Activated CD4-positive, alpha-beta T cell treated with anti-CD3 and anti-CD28 coated beads, Interleukin-2, Interleukin-6, amounts not matched to agents 100 ng/mL and 50 ng/mL, durations not matched to agents 16 hours and 8 hours (primary cell): ENCODE results near the gene RHBDL3.

Source experiments
- DNase-seq: peaks from one replicate; pipeline ENCODE4 v3.0.0-alpha.2; 2020

Gene RHBDL3

DNA sequence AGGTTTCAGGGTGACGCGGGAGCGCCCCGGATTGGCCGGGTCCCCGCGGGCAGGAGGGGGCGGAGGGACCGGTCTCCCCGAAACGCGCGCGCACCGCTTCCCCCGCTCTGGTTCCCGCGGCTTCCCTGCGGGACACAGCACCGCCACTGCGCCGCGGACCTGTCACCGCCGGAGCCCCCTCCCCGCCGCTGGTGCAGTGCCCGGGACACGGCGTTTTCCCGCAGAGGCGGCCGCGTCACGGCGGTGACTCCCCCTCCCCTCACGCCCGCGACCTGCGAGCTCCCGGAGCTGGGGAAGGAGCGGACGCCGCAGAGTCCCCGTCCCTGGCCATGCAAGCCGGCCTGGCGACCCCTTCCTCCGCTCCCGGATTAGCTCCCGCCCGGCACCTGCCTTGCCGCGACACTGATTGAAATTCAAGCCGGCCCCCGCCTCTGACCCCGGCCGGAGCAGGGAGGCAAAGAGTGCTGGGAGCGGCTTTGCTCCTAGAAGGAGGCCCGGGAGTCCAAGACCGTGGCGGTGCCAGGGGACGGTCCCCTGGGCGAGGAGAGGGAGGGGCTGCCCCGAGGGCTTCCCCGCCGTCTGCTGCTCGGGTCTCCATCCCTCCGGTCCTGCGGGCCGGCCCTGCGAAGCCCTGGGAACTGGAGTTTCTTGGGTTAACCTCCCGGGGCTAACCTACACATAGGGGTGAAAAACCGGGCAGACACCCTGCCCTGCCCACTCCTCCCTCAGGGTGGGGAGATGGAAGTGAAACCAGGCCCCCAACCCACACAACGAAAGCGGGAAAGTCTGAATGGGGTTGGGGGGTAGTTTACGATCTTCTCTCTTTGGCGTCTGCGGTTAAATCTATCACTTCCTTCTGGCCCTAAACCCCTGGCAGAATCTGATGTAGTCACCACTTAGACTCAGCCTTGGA lies 1.0 kb downstream of the RHBDL3 start:
- DNase-seq, result no peak

DNA sequence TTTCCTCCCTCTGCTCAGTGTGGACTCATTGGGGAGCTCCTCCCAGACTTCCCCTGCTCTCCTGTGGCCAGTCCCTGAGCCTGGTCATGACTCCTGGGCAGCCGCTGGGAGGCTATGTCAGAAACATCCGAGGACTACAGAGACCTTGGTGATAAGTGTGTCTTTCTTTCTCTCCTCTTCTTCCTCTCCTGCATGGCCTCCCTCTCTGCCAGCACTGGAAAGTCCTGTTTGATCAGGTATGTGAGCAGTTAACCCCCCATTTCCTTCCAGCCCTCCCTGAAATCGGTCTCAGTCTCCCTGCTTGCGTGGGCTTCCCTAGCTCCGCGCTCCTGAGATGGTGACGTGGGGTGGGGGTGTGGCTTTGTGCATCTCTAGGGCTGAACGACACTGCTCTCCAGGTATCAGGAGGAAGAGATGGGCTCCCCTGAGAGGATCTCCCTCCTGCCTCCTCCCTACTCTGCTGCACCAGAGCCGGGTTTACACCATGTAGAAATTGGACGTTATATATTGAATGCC lies 2.1 kb downstream of the RHBDL3 start:
- DNase-seq, result no peak

DNA sequence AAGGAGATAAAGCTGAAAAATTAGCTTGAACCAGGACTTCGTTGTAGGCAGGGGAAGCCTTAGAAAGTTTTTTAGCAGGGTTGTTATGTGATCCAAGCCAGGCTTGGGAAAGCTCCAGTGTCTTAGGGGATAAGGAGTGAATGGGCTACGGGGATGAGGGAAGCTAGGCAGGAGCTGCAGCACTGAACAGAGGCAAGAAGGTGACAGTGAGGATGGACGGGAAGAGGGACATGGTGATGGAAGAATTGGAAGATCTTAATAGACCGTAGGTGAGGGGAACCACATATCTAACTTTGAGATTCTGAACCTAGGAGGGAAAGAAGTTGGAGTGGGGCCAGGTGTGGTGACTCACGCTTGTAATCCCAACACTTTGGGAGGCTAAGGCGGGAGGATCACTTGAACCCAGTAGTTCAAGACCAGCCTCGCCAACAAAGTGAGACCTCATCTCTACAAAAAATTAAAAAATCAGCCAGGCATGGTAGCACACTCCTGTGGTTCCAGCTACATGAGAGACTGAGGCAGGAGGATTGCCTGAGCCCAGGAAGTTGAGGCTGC lies 3.2 kb downstream of the RHBDL3 start:
- no peak for DNase-seq

DNA sequence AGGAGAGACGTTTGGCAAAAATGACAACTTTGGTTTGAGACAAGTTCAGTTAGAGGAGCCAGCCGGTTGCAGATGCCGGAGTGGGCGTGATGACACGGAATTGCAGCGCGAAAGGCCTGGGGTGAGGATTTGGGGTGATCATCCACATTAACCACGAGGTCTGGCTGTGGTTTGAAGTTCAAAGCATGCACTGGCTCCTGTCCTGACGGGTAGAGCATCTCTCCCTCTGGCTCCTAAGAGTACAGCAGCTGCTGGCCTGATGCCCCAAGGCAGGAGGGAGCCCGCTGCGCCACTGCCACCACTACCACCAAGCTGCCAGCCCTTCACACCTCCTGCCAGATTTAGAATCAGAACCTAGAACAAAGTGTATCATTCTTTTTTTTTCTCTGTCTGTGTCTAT lies 3.7 kb downstream of the RHBDL3 start:
- DNase-seq, result no peak

DNA sequence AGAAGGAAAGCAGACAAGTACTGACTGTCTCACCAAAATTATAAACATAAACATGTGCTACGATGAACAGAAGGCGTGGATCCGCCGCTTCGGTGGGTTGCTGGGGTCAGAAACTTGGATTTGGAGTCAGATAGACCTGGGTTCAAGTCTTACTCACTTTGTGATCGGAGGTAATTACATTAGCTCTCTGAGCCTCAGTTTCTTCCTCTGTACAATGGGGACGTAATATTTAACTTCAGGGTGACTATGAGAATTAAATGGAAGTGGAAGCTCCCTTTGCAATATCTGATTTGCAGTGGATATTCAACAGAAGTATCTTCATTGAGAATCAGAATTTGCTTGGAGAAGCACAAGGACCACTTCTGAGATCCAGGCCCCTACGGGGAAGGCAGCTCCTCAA lies 6.2 kb downstream of the RHBDL3 start:
- no peak for DNase-seq

DNA sequence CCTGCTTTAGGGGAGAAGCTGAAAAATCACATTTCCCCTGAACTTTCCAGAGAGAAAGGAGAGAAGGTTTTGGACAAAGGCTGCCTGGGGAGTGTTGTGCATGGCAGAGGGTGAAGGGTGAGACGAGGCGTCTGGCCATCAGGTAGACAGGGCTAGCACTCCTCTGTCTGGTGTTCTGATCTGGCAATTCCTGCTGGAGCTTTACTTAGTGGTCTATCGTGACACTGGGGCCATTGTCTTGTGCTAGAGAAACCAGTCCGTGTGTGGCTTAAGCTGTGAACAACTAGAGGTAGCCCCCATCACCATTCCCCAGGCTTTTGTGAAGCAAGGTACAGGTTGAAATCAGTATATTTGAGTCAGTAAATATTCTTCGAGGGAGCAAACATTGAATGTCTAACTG lies 8.5 kb downstream of the RHBDL3 start:
- DNase-seq, result no peak

DNA sequence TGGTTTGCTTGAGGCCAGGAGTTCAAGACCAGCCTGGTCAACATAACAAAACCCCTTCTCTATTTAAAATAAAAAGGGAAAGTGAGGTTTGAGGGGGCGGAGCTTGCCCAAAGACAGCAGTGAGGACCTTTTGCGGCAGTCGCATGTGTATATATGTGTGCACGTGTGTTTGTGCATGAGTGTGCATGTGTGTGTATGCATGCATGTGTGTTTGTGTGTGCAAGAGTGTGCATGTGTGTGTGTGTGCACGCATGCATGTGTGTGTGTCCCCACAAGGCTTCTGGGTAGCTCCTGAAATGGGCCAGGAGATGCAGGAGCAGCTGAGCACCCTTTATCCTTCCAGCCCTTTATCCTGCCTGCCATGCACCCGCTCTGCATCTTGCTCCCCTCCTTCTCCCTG lies 9.0 kb downstream of the RHBDL3 start:
- DNase-seq, result no peak

DNA sequence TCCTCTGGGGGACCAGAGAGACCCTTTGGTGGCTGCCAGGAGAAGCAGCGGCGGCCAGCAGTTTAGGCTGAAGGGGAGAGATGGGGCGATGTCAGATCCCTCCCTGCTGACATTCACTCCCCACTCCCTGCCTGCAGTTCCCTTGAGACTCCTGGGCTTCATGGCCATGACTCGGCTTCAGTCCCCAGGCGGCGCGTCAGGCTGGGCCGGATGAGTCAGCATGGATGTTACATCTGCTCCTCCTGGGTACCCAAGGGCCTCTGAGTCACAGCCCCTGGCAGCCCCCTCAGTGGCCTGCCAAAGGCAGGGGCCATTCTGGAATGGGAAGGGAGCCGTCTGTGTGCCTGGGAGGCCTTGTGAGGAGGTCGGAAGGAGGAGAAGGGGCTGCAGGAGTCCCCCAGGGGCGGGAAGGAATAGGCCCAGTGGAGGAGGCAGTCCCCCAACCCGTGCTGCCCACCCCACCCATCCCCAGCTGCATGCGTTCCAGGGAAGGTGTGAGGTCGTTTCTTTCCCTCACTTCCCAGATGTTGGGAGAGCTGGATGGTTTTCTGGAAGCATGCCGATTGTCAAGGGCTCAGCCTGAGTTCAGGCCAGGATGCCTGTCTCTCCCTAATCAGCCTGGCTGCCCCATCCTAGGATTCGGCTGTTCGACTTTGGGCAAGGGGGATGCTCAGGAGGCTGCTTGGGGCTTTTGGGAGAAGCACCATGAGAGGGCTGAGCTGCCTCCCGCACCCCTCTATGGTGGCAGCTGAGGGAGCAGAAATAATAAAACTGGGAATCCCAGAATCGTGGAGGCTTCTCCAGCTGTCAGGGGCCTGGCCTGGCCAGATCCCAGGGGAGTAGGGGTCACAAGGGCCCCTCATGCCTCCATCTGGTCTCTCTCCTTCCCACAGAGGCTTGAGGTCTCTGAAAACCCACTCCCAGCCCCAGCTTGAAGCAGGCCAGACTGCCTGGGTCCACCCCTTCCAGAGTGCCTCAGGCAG lies 9.7 kb downstream of the RHBDL3 start:
- DNase-seq, result no peak

DNA sequence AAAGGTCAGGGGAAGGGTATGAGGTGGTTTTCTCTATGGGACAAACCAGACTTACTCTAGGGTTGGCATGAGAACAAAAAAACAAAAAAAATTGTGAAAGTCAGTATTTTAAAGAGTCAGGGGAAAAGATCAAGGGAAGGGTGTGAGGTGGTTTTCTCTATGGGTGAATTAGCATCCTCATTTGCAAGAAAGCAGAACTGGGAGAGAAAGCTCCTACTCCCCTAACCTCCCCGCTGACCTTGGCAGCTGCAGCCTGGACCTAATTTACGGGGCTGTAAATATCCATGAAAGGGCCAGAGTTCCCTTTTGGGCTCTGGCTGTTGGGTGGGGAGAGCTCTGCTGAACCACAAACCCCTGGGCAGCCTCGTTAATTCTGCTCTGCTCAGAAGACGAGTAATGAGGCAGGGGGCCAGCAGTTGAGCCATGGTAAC lies 10.6 kb downstream of the RHBDL3 start:
- DNase-seq, result no peak

DNA sequence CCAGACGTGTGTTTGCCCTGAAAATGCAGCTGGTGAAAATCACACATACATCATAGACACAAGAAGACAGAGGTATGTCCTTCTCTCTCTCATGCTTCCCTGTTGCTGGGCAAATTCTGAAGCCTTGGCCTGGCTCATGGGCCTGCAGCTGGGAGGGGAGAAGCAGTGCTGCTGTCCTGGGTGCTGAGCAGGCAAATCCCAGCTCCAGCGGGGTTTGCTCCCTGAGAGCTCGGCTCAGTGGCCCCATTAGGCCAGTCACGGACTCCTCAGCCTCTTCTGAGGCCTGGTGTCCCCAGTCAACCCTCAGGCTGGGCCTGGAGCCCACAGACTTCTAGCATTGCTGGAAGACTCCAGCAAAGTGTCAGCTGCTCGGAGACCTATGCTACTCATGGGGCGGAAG lies 11.7 kb downstream of the RHBDL3 start:
- DNase-seq, result no peak

DNA sequence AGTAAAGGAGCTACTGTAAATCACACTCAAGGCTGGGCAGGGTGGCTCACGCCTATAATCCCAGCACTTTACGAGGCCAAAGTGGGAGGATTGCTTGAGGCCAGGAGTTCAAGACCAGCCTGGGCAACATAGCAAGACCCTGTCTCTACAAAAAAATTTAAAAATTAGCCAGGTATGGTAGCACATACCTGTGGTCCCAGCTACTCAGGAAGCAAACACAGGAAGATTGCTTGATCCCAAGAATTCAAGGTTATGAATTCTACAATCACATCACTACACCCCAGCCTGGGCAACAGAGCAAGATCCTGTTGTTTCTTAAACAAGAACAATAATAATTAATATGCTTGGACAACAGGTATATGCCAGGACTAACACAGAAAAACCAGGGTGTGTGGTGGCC lies 13.2 kb downstream of the RHBDL3 start:
- no peak for DNase-seq

DNA sequence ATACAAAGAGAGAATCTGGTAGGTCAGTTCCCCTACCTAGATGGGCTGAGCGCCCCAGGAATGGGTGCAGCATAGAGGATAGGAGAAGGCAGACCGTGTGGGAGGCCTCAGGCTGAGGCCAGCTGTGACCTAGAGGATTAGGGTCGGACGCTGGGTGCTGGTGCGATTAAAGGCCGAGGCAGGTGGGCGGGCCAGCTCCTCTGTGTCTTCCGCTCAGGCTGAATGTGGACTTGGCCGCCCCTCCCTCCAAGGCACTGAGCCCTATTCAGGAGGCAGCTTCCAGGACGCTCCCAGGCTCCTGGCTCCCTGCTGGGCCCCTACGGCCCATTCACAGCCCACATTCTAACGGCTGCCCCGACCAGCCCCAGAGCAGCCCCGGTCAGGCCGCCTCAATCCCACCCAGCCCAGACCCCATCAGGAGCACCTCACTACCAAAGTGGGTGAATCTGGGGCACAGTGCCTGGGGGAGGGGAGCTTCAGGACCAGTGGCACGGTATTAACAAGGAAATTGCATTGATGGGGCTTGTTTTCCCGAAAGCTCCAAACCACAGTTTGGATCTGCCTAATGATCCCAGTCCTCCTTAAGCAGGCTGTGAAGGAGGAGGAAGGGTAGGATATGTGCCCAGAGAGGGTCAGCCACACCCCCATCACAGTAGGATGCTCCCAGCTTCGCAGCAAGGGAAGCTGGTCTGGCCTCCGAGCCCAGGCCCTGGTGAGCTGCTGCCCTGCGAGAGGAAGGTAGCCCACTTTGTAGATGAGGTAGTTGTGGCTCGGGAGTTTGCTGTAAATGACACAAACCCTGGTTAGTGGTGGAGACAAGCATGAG lies 14.5 kb downstream of the RHBDL3 start:
- no peak for DNase-seq

DNA sequence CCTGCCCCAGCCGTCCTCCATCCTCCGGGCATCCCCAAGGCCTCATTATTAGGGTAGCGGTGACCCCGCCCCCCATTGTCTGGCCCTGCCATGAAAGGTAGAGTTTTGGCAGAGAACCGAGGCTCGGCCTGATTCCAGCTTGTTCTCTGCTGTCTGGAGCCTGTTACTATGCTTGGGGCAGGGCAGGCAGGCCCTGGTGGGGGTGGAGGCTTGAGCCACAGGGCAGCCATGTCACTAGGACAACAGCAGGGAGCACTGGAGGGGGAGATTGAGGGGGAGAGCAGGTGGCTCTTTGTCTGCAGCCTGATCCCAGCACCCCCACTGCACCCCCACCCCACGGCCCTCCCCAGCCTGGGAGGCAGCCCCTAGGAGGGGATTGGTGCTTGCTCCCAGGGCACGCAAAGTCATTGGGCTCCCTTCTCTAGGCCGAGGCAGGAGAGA lies 15.4 kb downstream of the RHBDL3 start:
- DNase-seq, result no peak

DNA sequence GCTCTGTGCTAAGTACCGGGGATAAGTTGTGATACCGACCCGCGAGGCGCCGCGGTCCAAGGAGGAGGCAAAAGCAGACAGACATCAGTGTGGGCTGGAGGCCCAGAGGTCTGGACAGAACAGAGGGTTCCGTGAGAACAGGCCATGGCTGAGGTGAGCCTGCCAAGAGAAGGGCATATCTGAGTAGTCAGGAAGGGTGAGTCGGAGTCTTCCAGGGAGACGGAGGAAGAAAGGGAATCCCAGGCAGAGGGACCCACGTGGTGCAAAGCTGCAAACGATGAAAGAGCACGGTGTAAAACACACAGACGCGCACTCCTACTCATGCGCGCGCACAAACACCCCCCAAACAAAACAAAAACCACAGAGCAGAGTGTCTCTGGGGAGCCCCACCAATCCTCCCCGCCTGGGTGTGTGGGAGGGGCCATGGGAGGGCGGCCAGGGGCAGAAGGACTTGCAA lies 18.1 kb downstream of the RHBDL3 start:
- no peak for DNase-seq

DNA sequence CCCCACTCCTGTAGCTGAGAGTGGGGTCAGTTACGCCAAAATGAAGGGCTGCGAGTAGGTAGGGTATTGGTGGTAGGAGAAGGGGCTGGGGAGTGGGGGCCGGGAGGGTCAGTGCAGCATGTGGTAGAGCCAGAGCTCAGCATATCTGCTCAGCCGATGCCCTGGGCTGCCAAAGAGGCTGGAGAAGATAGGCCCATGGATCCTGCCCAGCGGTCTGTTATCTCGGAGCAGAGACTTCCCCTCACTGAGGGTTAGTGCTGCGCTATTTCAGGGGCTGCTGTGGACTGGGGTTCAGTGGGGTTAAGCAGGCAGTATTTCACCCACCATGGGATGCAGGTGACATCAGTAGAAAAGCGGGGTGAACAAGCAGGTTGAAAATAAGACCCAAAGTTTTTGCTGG lies 19.7 kb downstream of the RHBDL3 start:
- no peak for DNase-seq

DNA sequence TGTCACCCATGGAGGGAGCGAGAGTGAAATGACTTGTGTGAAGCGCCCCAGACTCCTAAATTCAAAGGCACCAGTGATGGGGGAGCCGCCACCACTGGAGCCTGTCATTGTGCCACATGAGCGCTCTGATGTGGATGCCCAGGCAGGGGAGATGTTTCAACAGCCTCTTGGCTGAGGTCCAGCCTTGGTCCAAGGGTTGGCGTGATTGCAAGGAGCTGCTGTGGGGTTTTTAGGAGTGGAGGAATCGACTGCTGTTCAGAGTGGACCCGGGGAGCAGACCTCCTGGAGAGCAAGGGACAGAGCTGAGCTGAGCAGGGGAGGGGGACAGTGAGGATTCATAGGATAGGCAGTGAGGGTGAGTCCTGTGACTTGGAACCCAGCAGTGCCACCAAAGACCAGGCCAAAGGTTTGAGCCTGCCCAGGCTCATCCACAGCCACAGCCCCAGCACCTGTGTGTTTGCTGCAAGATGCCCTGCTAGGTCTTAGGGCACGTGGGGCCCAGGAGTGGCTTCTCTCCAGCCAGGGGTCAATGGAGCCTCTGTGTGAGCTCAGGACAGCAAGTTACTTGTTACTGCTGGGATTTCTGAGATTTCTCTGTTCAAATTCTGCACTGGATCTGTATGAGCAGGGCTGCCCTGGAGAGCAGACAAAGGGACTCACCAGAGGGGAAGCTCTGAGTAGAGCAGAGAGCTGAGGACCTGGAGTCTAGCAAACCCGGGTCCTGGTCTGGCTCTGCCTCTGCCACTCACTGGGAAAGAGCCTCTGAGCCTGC lies 20.3 kb downstream of the RHBDL3 start:
- DNase-seq, result no peak

DNA sequence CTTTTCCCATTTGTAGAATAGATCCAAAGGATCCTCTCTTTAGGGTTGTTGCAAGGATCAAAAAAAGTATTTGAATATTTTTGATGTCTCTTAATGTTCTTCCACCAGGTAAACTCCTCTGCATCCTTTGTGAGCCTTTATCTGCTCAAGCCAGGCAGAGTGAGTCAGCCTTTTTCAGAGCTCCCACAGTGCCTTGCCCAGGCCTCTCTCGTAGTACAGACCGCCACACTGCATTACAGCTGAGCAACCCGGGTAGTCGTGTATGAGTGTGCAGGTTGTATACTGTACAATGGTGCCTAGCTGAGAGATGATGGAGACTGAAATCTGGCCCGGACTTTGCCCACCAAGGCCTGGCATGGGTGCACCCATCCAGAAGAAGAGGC lies 20.9 kb downstream of the RHBDL3 start:
- DNase-seq, result peak; percentile 27

DNA sequence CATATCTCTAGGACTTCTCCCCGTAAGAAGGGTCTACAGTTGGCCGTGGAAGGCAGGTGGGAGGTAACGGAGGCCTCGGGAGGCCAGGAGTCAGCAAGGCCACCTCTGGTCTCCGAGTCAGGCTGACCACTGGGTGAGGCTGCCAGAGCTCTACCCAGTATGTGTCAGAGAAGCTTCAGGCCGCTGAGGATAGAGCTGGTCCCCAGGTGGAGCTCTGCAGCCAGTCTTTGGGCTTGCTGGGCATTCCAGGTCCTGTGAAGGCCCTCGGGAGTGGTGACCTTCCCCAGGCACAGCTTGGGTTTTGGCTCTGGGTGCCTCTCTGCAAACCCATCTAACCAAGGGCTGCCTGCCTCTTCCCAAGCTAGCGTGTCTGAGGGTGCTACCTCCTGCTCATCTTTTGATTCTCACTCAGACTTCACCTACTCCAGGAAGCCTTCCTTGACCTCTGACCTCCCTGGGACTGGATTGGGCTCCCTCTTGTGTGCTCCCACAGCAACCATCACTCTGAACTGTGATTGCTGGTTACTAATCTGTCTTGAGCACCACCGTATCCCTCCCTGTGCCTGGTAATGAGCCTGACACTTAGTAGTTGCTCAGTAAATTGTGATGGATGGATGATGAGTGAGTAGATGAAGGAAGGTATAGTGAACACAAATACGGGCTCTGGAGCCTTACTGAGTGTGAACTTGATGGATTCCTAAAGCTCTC lies 22.3 kb downstream of the RHBDL3 start:
- DNase-seq, result no peak

DNA sequence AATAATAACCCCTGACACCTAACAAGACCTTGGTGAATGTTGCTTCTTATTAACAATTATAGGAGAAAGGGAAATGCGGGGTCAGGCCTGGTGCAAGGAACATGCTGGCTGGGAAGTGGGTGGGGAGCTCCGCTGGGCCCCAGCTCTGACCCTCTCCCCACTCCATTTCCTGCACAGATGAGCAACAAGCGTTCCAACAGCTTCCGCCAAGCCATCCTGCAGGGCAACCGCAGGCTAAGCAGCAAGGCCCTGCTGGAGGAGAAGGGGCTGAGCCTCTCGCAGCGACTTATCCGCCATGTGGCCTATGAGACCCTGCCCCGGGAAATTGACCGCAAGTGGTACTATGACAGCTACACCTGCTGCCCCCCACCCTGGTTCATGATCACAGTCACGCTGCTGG lies 23.0 kb downstream of the RHBDL3 start:
- DNase-seq, result no peak

DNA sequence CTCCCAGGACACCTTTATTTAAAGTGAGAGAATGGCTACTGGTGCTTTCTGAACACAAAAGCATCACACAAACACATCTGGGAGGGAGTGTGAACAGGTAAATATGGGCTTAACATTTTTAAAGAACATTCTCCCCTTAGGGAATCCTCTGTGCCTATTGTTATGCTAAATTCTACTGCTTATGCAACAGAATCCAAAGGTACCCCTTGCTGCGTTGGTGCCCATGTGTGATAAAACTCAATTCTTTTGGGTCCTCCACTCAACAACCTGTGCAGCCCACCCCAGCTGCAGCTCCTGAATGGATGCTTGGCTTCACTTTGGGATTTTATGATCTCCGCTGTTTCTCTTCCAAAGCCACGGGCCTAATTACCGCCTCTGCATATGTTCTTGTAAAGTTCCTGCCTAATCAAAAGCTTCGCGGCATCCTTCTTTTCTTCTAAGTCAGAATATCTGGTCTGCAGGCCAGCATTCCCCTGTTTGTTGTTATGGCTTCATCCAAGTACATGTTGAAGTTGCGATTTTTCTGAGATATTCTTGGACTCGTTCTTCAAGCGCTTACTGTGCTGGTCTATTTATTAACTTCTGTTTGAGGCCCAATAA lies 23.9 kb downstream of the RHBDL3 start:
- no peak for DNase-seq
